ENCODE data around the gene DMRTA2.

Gene DMRTA2

DNA sequence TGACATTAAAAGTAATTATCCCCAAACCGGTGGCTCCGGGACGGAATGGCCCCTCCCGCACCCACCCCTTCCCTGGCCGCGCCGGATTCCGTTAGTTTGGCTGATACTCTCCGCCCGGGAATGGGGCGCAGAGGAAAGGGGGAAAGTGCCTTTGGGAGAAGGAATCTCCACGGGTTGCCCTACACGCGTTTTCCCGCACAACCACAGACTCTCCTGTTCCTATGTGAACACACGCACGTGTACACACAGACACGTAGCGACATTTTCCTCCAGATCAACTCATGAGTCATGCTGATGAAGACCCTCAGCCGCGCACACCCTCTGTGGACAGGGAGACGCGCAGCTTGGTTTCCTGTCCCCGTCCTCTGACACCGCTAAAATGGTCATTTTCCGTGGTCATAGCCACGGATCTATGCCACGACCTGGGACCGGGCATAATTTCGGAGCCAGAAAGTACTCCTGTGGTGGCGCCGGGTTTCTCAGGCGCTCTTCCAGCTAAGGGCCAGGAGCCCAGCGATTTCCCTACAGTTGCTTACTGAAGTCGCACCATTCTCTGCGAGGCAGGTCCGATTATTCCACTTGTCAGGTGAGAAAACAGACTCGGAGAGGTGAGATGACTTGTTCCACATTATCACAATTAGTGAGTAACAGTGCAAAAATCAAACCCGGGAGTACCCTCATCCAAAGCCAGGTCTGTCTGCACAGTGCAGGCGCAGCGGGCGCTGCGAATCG lies 4.0 kb upstream of the DMRTA2 start:
- peaks cover 95% of the 10 kb centered on the region for H3K27me3 Mint-ChIP-seq (ENCODE audit: low read depth)
- no peak for DNase-seq (ENCODE audit: low spot score)
- no peaks in the 10 kb centered on the region for H3K9me3 Mint-ChIP-seq
- peak overlapping the region; percentile 68 for H3K27ac Mint-ChIP-seq
- H3K36me3 Mint-ChIP-seq (ENCODE audit: low read depth): no peaks in the 10 kb centered on the region
- H3K4me3 Mint-ChIP-seq: no peak overlapping the region
- peaks cover 16% of the 10 kb centered on the region for H3K4me1 Mint-ChIP-seq (ENCODE audit: low read depth)

DNA sequence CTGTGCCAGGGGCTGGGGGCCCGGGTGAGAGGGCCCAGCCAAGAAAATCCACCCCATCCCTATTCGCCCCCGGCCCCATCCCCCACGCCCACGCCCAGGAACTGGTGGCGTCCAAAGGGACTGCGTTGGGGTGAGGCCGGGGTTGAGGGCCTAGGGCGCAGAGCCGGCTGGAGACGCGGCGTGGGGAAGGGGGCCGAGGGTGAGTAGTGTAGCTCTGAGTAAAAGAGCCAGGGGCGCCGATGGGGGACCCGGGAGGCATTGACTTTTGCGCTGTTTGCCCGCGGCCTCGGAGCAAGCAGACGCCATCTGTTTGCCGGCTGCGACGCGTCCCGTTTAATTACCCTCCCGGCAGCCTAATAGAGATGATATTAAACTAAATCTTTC lies 3.5 kb upstream of the DMRTA2 start:
- H3K4me1 Mint-ChIP-seq (ENCODE audit: low read depth): peaks cover 18% of the 10 kb centered on the region
- H3K9me3 Mint-ChIP-seq: no peaks in the 10 kb centered on the region
- H3K36me3 Mint-ChIP-seq (ENCODE audit: low read depth): no peaks in the 10 kb centered on the region
- no peak for DNase-seq (ENCODE audit: low spot score)
- H3K27ac Mint-ChIP-seq: no peak overlapping the region
- H3K4me3 Mint-ChIP-seq: no peak overlapping the region
- H3K27me3 Mint-ChIP-seq (ENCODE audit: low read depth): peaks cover 95% of the 10 kb centered on the region

DNA sequence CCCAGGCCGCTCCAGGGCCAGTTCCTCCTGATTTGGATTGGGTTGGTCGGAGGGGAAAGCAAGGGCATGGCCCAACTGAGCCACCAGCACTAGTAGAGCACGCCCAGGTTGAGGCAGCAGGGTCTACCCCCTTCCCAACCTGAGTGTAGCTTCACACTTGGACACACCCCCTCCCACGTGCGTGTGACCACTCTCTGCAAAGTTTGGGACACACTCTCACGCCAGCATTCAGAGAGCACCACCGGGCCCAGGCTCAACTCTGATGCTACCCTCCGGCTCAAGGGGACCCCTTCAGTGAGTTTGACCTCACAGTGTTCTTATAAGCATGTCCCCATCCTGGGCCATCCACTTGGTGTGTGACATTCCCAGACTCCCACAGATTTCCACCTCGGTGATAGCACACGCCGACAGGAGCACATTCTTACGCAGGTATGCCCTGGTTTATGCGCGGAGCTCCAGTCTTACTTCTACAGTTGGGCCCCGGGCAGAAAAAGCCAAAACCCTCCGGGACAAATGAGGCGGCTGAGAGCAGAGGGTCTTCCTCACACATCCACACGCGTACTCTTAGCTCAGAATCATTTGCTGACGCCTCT lies 3.0 kb upstream of the DMRTA2 start:
- Mint-ChIP-seq H3K9me3 (no peaks in the 10 kb centered on the region), H3K27me3 (ENCODE audit: low read depth) (peaks cover 94% of the 10 kb centered on the region), H3K4me1 (ENCODE audit: low read depth) (peaks cover 21% of the 10 kb centered on the region), H3K36me3 (ENCODE audit: low read depth) (no peaks in the 10 kb centered on the region), H3K27ac (no peak overlapping the region), H3K4me3 (no peak overlapping the region)
- DNase-seq (ENCODE audit: low spot score): no peak

DNA sequence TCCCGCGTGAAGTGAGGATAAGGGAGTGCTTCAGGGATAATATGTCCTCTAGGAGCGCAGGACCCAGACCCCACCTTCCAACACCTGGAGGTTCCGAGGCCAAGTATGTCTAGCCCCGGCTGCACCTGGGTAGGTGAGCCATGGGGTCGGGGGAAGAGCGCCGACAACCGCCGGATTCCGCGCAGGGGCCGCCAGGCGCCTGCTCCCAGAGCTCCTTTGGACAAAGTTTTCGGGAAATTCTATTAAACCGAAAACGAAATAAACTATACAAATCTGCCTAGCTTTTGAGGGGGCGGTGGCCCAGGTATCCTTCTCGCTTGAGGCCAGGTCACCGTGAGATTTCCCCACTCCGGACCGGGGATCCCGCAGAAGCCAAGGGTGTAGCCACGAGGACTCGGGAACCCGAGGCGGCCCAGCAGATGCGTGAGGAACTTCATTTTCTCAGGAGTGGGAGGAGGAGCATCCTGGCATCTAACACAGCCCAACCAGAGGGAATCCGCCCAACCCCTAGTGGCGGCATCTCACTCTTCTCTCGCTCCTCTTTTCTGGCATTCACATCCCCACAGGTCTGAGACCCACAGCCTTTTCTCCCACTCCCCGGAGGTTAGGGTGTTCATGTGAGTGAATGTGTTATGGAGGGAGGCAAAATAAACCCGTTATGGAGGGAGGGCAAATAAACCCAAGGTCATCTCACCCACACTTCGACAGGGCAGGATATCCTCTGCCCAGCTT lies 2.3 kb upstream of the DMRTA2 start:
- H3K27me3 Mint-ChIP-seq (ENCODE audit: low read depth): peaks cover 89% of the 10 kb centered on the region
- H3K4me1 Mint-ChIP-seq (ENCODE audit: low read depth): peaks cover 21% of the 10 kb centered on the region
- H3K36me3 Mint-ChIP-seq (ENCODE audit: low read depth): peaks cover under 1% of the 10 kb centered on the region
- DNase-seq (ENCODE audit: low spot score): no peak
- peak overlapping the region; percentile 7 for H3K27ac Mint-ChIP-seq
- H3K4me3 Mint-ChIP-seq: peak overlapping the region; percentile 87
- no peaks in the 10 kb centered on the region for H3K9me3 Mint-ChIP-seq

DNA sequence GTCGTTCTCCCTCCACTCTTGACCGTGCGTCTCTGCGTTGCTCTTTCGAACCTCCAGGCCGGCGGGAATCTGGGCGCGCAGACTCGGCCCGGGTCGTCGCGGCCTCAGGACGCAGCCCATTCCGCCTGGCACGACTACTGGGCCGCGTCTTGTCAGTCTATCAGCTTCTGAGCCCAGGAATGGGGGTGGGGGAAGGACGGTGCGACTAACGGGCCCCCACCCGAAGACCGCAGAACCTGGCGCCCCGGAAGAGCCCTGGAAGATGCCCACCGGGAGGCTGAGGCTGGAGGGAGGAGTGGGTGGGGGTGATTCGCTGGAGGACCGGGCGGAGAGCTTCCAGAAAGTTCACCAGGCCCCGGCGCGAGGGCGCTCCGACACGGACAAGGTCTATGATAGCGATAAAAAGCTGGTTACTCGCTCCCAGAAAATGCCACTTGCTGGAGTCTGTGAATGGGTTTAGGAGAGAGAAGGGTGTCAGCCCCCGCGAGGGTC lies 1.7 kb upstream of the DMRTA2 start:
- H3K27me3 Mint-ChIP-seq (ENCODE audit: low read depth): peaks cover 89% of the 10 kb centered on the region
- no peak for DNase-seq (ENCODE audit: low spot score)
- H3K4me1 Mint-ChIP-seq (ENCODE audit: low read depth): peaks cover 26% of the 10 kb centered on the region
- H3K9me3 Mint-ChIP-seq: no peaks in the 10 kb centered on the region
- peaks cover 4% of the 10 kb centered on the region for H3K36me3 Mint-ChIP-seq (ENCODE audit: low read depth)
- peak overlapping the region; percentile 87 for H3K4me3 Mint-ChIP-seq
- peak overlapping the region; percentile 70 for H3K27ac Mint-ChIP-seq

DNA sequence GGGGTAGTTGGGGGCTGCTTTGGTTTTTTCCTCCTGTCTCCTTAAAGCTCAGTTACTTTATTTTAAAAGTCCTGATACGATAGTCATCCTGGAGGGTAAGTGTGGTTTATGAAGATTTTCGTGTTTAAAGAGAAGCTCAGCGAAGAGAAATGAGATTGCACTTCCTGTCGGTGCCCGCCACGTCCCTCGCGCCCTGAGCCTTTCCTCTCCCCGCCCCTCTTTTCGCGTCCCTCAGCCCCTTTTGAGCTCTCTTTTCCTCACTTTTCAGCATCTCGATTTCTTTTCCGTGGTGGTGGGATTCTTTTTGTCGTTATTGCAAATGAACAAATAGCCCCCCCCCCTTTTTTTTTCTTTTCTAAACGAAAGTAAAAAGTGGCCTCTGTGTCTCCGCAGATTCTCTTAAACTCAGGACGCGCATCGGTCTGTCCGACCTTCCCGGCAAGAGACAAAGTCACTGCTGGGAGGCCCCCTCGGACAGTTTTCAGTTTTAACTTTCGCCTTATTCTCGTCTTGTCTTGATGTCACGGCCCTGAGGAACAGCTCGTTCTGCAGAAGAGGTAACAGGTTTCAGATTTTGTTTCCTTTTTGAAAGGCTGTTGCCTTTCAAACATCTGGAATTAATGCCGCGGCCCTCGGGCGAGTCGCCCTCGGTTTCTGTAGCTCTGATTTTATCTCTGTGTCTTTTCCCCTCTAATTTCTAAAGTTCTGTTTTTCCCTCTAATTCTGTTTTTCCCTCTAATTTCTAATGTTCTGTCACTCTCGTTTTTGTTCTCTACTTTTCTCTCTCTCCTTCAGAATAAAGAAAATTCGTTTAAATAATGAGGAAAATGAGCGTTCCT lies 1.0 kb upstream of the DMRTA2 start:
- peaks cover 28% of the 10 kb centered on the region for H3K4me1 Mint-ChIP-seq (ENCODE audit: low read depth)
- no peak for DNase-seq (ENCODE audit: low spot score)
- peak overlapping the region; percentile 87 for H3K4me3 Mint-ChIP-seq
- peak overlapping the region; percentile 70 for H3K27ac Mint-ChIP-seq
- H3K36me3 Mint-ChIP-seq (ENCODE audit: low read depth): peaks cover 4% of the 10 kb centered on the region
- peaks cover 88% of the 10 kb centered on the region for H3K27me3 Mint-ChIP-seq (ENCODE audit: low read depth)
- no peaks in the 10 kb centered on the region for H3K9me3 Mint-ChIP-seq

DNA sequence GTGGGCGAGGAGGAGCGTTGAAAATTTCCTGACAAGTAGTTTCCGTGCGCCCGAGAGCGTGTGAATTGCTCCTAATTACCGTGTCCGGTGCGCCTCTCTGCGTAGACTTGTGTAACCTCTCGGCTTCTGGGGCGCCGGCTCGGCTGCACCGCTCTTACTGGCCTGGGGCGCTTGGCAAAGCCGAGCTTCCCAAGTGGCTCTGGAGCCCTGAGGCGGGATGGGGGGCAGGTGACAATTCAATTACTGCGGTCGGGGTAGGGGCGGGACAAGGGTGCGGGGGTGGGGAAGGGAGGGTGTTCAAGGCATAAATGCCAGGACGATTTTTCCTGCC lies 392 bp upstream of the DMRTA2 start:
- H3K27ac Mint-ChIP-seq: peak overlapping the region; percentile 41
- no peaks in the 10 kb centered on the region for H3K9me3 Mint-ChIP-seq
- H3K4me1 Mint-ChIP-seq (ENCODE audit: low read depth): peaks cover 28% of the 10 kb centered on the region
- H3K36me3 Mint-ChIP-seq (ENCODE audit: low read depth): peaks cover 4% of the 10 kb centered on the region
- DNase-seq (ENCODE audit: low spot score): no peak
- peaks cover 83% of the 10 kb centered on the region for H3K27me3 Mint-ChIP-seq (ENCODE audit: low read depth)
- H3K4me3 Mint-ChIP-seq: peak overlapping the region; percentile 87

- no peak for DNase-seq (ENCODE audit: low spot score)
- Mint-ChIP-seq H3K4me1 (ENCODE audit: low read depth) (peaks cover 24% of the 10 kb centered on the region), H3K9me3 (no peaks in the 10 kb centered on the region), H3K4me3 (peak overlapping the region; percentile 7), H3K36me3 (ENCODE audit: low read depth) (peaks cover 4% of the 10 kb centered on the region), H3K27ac (peak overlapping the region; percentile 49), H3K27me3 (ENCODE audit: low read depth) (peaks cover 81% of the 10 kb centered on the region)
Observed at GRCh38 chr1:50422675-50422945, 633 bp downstream of the DMRTA2 start.

DNA sequence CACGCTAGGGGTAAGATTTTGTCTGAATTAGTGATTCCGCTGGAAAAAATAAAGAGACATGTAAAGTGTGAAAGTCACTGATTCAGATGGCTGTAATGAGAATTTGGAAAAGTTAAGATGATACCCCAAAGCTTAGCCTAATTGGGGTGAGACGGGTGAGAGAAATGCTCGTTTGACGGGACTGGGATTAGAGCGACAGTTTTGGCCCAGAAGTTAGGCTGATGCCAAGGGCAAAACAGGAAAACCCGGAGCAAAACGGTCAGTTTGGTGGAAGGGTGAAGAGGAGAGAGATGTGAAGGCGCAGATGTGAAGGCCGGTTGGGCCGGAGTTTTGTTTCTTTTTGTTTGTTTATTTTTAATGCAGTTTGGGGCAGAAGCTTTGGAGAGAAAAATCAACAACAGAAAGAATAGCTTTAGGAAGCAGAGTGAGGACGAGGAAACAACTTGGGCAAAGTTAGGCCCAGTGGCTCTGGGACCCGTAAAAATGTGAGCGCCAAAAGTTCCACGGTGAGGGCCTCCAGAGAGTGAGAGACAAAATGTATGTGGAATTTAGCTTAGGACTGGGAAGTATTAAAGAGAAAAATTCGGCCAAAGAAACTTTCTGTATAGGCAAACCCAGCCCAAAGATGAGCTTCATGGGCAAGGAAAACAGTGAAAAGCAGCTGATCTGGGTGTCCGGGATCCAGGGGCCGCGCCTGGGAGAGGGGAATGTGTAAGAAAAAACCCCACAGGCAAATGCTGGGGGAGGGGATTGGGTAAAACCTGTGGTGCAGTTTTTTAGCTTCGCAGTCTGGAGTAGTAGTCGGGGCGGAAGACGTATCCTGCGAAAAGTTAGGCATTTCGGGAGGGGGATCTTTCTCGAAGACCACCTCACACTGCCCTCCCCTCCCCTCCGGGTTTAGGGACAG lies 1.2 kb downstream of the DMRTA2 start:
- H3K27me3 Mint-ChIP-seq (ENCODE audit: low read depth): peaks cover 80% of the 10 kb centered on the region
- H3K4me3 Mint-ChIP-seq: peak overlapping the region; percentile 56
- peaks cover 4% of the 10 kb centered on the region for H3K36me3 Mint-ChIP-seq (ENCODE audit: low read depth)
- H3K9me3 Mint-ChIP-seq: no peaks in the 10 kb centered on the region
- peak overlapping the region; percentile 76 for H3K27ac Mint-ChIP-seq
- no peak for DNase-seq (ENCODE audit: low spot score)
- H3K4me1 Mint-ChIP-seq (ENCODE audit: low read depth): peaks cover 24% of the 10 kb centered on the region

GRCh38 chr1:50421366-50421748 lies 1.9 kb downstream of the DMRTA2 start:
- Mint-ChIP-seq H3K4me3 (no peak overlapping the region), H3K4me1 (ENCODE audit: low read depth) (peaks cover 24% of the 10 kb centered on the region)
- DNase-seq (ENCODE audit: low spot score): no peak

DNA sequence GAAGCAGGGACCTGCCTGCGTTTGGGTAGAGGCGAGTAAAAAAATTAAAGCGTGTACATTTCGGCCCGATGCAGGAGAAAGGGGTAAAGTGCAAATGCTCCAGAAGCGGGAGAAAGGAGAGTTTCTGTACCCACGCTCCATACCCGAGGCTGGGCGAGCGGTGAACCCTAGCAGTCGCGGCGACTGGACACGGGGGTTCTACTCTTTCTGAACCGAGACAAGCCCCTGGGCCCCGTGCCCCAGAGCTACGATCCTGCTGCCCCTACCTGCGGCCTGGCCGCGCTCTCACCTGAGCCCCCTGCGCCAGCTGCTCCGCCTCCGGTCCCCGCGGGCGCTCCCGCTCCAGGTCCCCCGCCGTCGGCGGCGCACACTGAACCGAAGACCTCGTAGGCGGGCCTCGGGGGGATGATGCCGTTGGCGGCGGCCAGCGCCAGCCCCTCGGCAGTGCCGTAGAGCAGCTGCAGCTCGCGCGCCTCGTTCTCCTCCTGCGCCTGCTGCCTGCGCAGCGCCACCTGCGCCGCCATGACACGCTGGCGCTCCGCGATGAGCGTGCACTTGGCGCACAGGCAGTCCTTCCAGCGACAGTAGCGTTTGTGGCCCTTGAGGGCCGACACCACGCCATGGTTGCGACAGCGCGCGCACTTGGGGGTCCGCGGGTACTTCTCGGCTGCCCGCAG lies 2.4 kb downstream of the DMRTA2 start:
- DNase-seq (ENCODE audit: low spot score): no peak
- H3K27ac Mint-ChIP-seq: peak overlapping the region; percentile 80
- H3K4me3 Mint-ChIP-seq: peak overlapping the region; percentile 43
- peaks cover 81% of the 10 kb centered on the region for H3K27me3 Mint-ChIP-seq (ENCODE audit: low read depth)
- peaks cover 24% of the 10 kb centered on the region for H3K4me1 Mint-ChIP-seq (ENCODE audit: low read depth)
- H3K36me3 Mint-ChIP-seq (ENCODE audit: low read depth): peaks cover 9% of the 10 kb centered on the region
- H3K9me3 Mint-ChIP-seq: no peaks in the 10 kb centered on the region

More at GRCh38 chr1:50421366-50421748, 1.9 kb downstream of the DMRTA2 start:
- H3K27ac Mint-ChIP-seq: peak overlapping the region; percentile 76
- H3K27me3 Mint-ChIP-seq (ENCODE audit: low read depth): peaks cover 81% of the 10 kb centered on the region
- H3K9me3 Mint-ChIP-seq: no peaks in the 10 kb centered on the region
- peaks cover 8% of the 10 kb centered on the region for H3K36me3 Mint-ChIP-seq (ENCODE audit: low read depth)

DNA sequence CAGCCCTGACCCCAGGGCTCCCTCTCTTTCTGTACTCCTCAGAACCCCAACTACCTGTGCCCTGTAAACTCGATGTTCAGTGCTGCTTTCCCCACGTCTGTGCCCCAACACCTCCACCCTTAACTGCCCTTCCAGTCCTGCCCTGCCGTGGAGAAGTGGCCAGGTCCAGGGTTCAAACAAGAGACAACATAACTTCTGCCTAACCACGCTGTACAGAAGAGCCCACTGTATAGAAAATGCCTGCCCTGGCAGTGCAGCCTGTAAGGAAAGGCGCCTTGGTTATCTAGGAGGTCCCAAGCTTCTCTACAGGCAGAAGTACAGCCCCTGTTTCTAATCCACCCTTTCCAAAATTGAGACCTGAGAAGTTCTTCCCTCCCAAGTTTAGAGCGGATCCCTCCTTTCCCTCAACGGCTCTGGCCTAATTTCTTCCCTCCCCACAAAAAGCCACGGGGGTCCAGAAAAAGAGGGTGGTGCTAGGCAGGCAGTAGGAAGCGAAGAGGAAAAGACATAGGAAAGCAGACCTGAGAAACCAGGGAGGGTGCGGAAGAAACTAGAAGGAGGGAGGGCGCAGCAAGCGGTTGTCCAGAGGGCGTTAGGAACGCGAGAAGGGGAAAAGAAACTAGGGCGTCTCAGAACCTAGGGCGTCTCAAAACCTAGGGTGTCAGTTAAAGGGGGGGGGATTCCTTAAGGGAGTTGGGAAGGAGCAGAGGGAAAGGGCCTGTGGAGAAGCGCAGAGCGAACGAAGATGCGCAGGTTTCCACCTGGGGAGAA lies 3.2 kb downstream of the DMRTA2 start:
- Mint-ChIP-seq H3K4me1 (ENCODE audit: low read depth) (peaks cover 24% of the 10 kb centered on the region), H3K9me3 (no peaks in the 10 kb centered on the region), H3K27me3 (ENCODE audit: low read depth) (peaks cover 80% of the 10 kb centered on the region), H3K36me3 (ENCODE audit: low read depth) (peaks cover 9% of the 10 kb centered on the region), H3K4me3 (peak overlapping the region; percentile 43), H3K27ac (peak overlapping the region; percentile 80)
- no peak for DNase-seq (ENCODE audit: low spot score)
